Measurements from ENCODE around the gene CTTN.
"Not testable (repeated sequence)": the region's sequence is repeated elsewhere in the genome, so short reads cannot be mapped to it uniquely, and the experiment has no call there.

Gene CTTN

GRCh38 chr11:70429428-70429705 lies 31.0 kb downstream of the CTTN start:
- DNase-seq (ENCODE audit: low read depth) = no peak

- no peak for DNase-seq (ENCODE audit: low read depth)
Measured at GRCh38 chr11:70429724-70430521, 31.6 kb downstream of the CTTN start.

GRCh38 chr11:70430671-70431574 lies 32.6 kb downstream of the CTTN start:
- DNase-seq (ENCODE audit: low read depth) = no peak

GRCh38 chr11:70431611-70432010 lies 33.3 kb downstream of the CTTN start:
- no peak for DNase-seq (ENCODE audit: low read depth)

- no peak for DNase-seq (ENCODE audit: low read depth)
Measured at GRCh38 chr11:70432065-70432464, 33.7 kb downstream of the CTTN start.

GRCh38 chr11:70432580-70432979 lies 34.3 kb downstream of the CTTN start:
- no peak for DNase-seq (ENCODE audit: low read depth)

- DNase-seq (ENCODE audit: low read depth) = no peak
Measured at GRCh38 chr11:70433038-70433437, 34.7 kb downstream of the CTTN start.

- no peak for DNase-seq (ENCODE audit: low read depth)
Measured at GRCh38 chr11:70433526-70433925, 35.2 kb downstream of the CTTN start.

- DNase-seq (ENCODE audit: low read depth) = no peak
Measured at GRCh38 chr11:70433966-70434812, 35.9 kb downstream of the CTTN start.

GRCh38 chr11:70434813-70435278 lies 36.5 kb downstream of the CTTN start:
- DNase-seq (ENCODE audit: low read depth) = no peak

- no peak for DNase-seq (ENCODE audit: low read depth)
Measured at GRCh38 chr11:70435361-70435760, 37.0 kb downstream of the CTTN start.

- no peak for DNase-seq (ENCODE audit: low read depth)
Measured at GRCh38 chr11:70435765-70436500, 37.6 kb downstream of the CTTN start.

GRCh38 chr11:70436501-70436860 lies 38.2 kb downstream of the CTTN start:
- DNase-seq (ENCODE audit: low read depth) = no peak

- DNase-seq (ENCODE audit: low read depth) = no peak
Measured at GRCh38 chr11:70437111-70437784, 38.9 kb downstream of the CTTN start.

- no peak for DNase-seq (ENCODE audit: low read depth)
Measured at GRCh38 chr11:70440206-70440605, 41.9 kb downstream of the CTTN start.

GRCh38 chr11:70443773-70444030 lies 45.4 kb downstream of the CTTN start:
- DNase-seq (ENCODE audit: low read depth) = no peak

GRCh38 chr11:70445091-70445490 lies 46.8 kb downstream of the CTTN start:
- DNase-seq (ENCODE audit: low read depth) = no peak

- no peak for DNase-seq (ENCODE audit: low read depth)
Measured at GRCh38 chr11:70445605-70446004, 47.3 kb downstream of the CTTN start.

- no peak for DNase-seq (ENCODE audit: low read depth)
Measured at GRCh38 chr11:70448983-70449567, 50.7 kb downstream of the CTTN start.

GRCh38 chr11:70454197-70454767 lies 56.0 kb downstream of the CTTN start:
- no peak for DNase-seq (ENCODE audit: low read depth)

- not testable (repeated sequence) for DNase-seq (ENCODE audit: low read depth)
Measured at GRCh38 chr11:70454811-70455210, 56.5 kb downstream of the CTTN start.
